ENCODE measurements around the gene FAM193A.
"Not testable (repeated sequence)": the region's sequence is repeated elsewhere in the genome, so short reads cannot be mapped to it uniquely, and the experiment has no call there.

The FAM193A gene

GRCh38 chr4:2536193-2537010 lies at the start of gene FAM193A:
FAM193A (plus strand) TSS chr4:2536647; CDS start chr4:2536916, 269 bp downstream.
- peak; percentile 96 to 98 for DNase-seq (ENCODE audit: low read depth in 1 of 2, low spot score in 1 of 2)

GRCh38 chr4:2486981-2487380 lies 49.5 kb upstream of the FAM193A start:
- DNase-seq (ENCODE audit: low read depth in 1 of 2, low spot score in 1 of 2), result no peak

- DNase-seq (ENCODE audit: low read depth in 1 of 2, low spot score in 1 of 2), result no peak
Measured at GRCh38 chr4:2487632-2488031, 48.8 kb upstream of the FAM193A start.

- no peak for DNase-seq (ENCODE audit: low read depth in 1 of 2, low spot score in 1 of 2)
Measured at GRCh38 chr4:2489081-2489805, 47.2 kb upstream of the FAM193A start.

- no peak for DNase-seq (ENCODE audit: low read depth in 1 of 2, low spot score in 1 of 2)
Measured at GRCh38 chr4:2489841-2490552, 46.5 kb upstream of the FAM193A start.

- no peak for DNase-seq (ENCODE audit: low read depth in 1 of 2, low spot score in 1 of 2)
Measured at GRCh38 chr4:2492970-2493369, 43.5 kb upstream of the FAM193A start.

GRCh38 chr4:2494992-2495391 lies 41.5 kb upstream of the FAM193A start:
- DNase-seq (ENCODE audit: low read depth in 1 of 2, low spot score in 1 of 2), result no peak

GRCh38 chr4:2497324-2497723 lies 39.1 kb upstream of the FAM193A start:
- DNase-seq (ENCODE audit: low read depth in 1 of 2, low spot score in 1 of 2), result no peak

- DNase-seq (ENCODE audit: low read depth in 1 of 2, low spot score in 1 of 2), result no peak
Measured at GRCh38 chr4:2497931-2498330, 38.5 kb upstream of the FAM193A start.

GRCh38 chr4:2500547-2500946 lies 35.9 kb upstream of the FAM193A start:
- DNase-seq (ENCODE audit: low read depth in 1 of 2, low spot score in 1 of 2), result no peak

- DNase-seq (ENCODE audit: low read depth in 1 of 2, low spot score in 1 of 2), result no peak
Measured at GRCh38 chr4:2501034-2501594, 35.3 kb upstream of the FAM193A start.

GRCh38 chr4:2503809-2504208 lies 32.6 kb upstream of the FAM193A start:
- no peak for DNase-seq (ENCODE audit: low read depth in 1 of 2, low spot score in 1 of 2)

GRCh38 chr4:2507259-2507658 lies 29.2 kb upstream of the FAM193A start:
- DNase-seq (ENCODE audit: low read depth in 1 of 2, low spot score in 1 of 2), result no peak

- no peak for DNase-seq (ENCODE audit: low read depth in 1 of 2, low spot score in 1 of 2)
Measured at GRCh38 chr4:2507855-2508254, 28.6 kb upstream of the FAM193A start.

GRCh38 chr4:2510351-2511259 lies 25.8 kb upstream of the FAM193A start:
- no peak for DNase-seq (ENCODE audit: low read depth in 1 of 2, low spot score in 1 of 2)

- DNase-seq (ENCODE audit: low read depth in 1 of 2, low spot score in 1 of 2), result no peak
Measured at GRCh38 chr4:2511645-2512131, 24.8 kb upstream of the FAM193A start.

GRCh38 chr4:2512396-2513135 lies 23.9 kb upstream of the FAM193A start:
- DNase-seq (ENCODE audit: low read depth in 1 of 2, low spot score in 1 of 2), result no peak

- not testable (repeated sequence) for DNase-seq (ENCODE audit: low read depth in 1 of 2, low spot score in 1 of 2)
Measured at GRCh38 chr4:2514193-2514592, 22.3 kb upstream of the FAM193A start.

- not testable (repeated sequence) for DNase-seq (ENCODE audit: low read depth in 1 of 2, low spot score in 1 of 2)
Measured at GRCh38 chr4:2514944-2515343, 21.5 kb upstream of the FAM193A start.
